Upper lobe of right lung (tissue), 1 donor: ENCODE measurements around the gene SFXN3. TPM values are rescaled to one million over a fixed set of nuclear protein-coding genes. Genes with fewer than 3 reads are reported as not detected.

Experiments
- ATAC-seq: fragments of 200-7000 bp; cut with Tn5 transposase; one replicate; pipeline ENCODE4 v1.9.1; 2020; ENCODE audit warnings: mild to moderate bottlenecking, moderate library complexity
- DNase-seq: peaks from one replicate; pipeline ENCODE4 v3.0.0-alpha.2; 2020
- H3K27ac ChIP-seq: fragments of 200-600 bp; one replicate; pipeline ENCODE4 v1.8.0; 2022
- H3K27me3 ChIP-seq: fragments of 200-600 bp; one replicate; pipeline ENCODE4 v1.8.0; 2022; ENCODE audit warnings: mild to moderate bottlenecking
- H3K36me3 ChIP-seq: fragments of 200-600 bp; one replicate; pipeline ENCODE4 v1.8.0; 2022
- H3K4me1 ChIP-seq: fragments of 200-600 bp; one replicate; pipeline ENCODE4 v1.8.0; 2022
- H3K4me3 ChIP-seq: fragments of 200-600 bp; one replicate; pipeline ENCODE4 v1.8.0; 2022; ENCODE audit warnings: mild to moderate bottlenecking
- H3K9me3 ChIP-seq: fragments of 200-600 bp; one replicate; pipeline ENCODE4 v1.8.0; 2022
- intact Hi-C: fragments of 100-400 bp; cut with DNase I; formaldehyde crosslinking; loops from one replicate; pipeline ENCODE4 v1.11.0; 2022
- total RNA-seq: library from RNA; stranded (reverse); fragmentation: NEBNext Ultra II Directional; extraction: Animal tissue kit (Norgen Biotek cat#: 25700); gene quantifications from one replicate; pipeline ENCODE4 v1.2.1, GENCODE V29; 2021
- TF ChIP-seq, protein P1 (sequence below): fragments of 200-600 bp; IDR thresholded peaks from one replicate; pipeline ENCODE4 v1.8.0; 2022; ENCODE audit warnings: antibody characterized with exemption
- donor health status: DM: no; HTN: yes; CAD: no; lungs with severe emphysema.

Gene SFXN3
- total RNA-seq, 1 donor from 2014 or later = 49.2 TPM

DNA sequence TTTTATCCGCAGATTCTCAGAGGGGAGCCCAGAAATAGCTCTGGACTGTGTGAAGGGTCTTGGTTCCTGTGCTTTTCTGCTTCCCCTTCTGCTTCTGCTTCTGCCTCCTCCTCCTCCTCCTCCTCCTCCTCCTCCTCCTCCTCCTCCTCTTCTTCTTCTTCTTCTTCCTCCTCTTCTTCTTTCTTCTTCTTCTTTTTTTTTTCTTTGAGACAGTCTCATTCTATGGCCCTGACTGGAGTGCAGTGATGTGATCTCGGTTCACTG, 11.7 kb upstream of the SFXN3 start:
- intact Hi-C loops = no loop called here
- ATAC-seq (no peak), DNase-seq (no peak)
- TF ChIP-seq, protein P1, sequence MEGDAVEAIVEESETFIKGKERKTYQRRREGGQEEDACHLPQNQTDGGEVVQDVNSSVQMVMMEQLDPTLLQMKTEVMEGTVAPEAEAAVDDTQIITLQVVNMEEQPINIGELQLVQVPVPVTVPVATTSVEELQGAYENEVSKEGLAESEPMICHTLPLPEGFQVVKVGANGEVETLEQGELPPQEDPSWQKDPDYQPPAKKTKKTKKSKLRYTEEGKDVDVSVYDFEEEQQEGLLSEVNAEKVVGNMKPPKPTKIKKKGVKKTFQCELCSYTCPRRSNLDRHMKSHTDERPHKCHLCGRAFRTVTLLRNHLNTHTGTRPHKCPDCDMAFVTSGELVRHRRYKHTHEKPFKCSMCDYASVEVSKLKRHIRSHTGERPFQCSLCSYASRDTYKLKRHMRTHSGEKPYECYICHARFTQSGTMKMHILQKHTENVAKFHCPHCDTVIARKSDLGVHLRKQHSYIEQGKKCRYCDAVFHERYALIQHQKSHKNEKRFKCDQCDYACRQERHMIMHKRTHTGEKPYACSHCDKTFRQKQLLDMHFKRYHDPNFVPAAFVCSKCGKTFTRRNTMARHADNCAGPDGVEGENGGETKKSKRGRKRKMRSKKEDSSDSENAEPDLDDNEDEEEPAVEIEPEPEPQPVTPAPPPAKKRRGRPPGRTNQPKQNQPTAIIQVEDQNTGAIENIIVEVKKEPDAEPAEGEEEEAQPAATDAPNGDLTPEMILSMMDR = no peak
- Histone ChIP-seq H3K4me3 (no peak overlapping the region), H3K4me1 (peaks cover 4% of the 10 kb centered on the region), H3K9me3 (no peaks in the 10 kb centered on the region), H3K36me3 (no peaks in the 10 kb centered on the region), H3K27me3 (peaks cover 17% of the 10 kb centered on the region), H3K27ac (no peak overlapping the region)

- intact Hi-C loops = no loop called here
Observed at GRCh38 chr10:101020427-101021075, 10.5 kb upstream of the SFXN3 start.

GRCh38 chr10:101021239-101021638, 9.8 kb upstream of the SFXN3 start:
- intact Hi-C loops = no loop called here
- DNase-seq (peak; percentile 57), ATAC-seq (no peak)
- no peak overlapping the region for H3K27ac ChIP-seq
- H3K27me3 ChIP-seq = peaks cover 17% of the 10 kb centered on the region
- H3K9me3 ChIP-seq = no peaks in the 10 kb centered on the region
- TF ChIP-seq, protein P1 = no peak
- H3K4me1 ChIP-seq = peaks cover 4% of the 10 kb centered on the region
- H3K4me3 ChIP-seq = no peak overlapping the region
- H3K36me3 ChIP-seq = no peaks in the 10 kb centered on the region

More at GRCh38 chr10:101020427-101021075, 10.5 kb upstream of the SFXN3 start:
- Histone ChIP-seq H3K9me3 (no peaks in the 10 kb centered on the region), H3K4me3 (no peak overlapping the region), H3K27ac (no peak overlapping the region), H3K27me3 (peaks cover 17% of the 10 kb centered on the region), H3K4me1 (peaks cover 4% of the 10 kb centered on the region), H3K36me3 (no peaks in the 10 kb centered on the region)
- TF ChIP-seq, protein P1 = no peak
- no peak for ATAC-seq
- no peak for DNase-seq

DNA sequence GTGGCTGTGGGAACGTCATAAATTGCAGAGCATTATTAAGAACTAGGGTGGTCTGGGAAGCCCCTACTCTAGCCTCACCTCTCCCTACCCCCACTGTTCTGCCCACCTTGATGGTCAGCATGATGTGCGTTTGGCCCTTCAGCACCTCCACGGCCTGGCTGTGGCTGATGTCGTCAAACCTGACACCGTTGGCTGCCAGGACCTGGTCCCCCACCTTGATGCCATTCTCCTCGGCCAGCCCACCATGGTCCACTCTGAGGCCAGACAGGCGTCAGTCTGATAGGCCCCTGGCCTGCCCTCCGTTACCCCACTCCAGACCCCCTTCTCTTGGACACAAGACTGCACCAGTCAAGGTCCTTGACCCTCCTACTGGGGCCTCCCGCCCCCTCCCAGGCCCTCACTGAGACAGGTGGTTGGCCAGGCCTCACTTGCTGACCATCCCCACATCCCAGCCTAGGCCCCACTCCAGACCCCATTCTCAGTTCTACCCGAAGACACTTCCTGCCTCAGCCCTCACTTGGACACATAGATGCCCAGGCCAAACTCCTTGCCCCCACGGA, 9.3 kb upstream of the SFXN3 start:
- Histone ChIP-seq H3K36me3 (no peaks in the 10 kb centered on the region), H3K4me3 (no peak overlapping the region), H3K27me3 (peaks cover 16% of the 10 kb centered on the region), H3K4me1 (peaks cover 4% of the 10 kb centered on the region), H3K9me3 (no peaks in the 10 kb centered on the region), H3K27ac (no peak overlapping the region)
- intact Hi-C loops = no loop called here
- TF ChIP-seq, protein P1 = no peak
- DNase-seq (peak; percentile 57), ATAC-seq (no peak)

GRCh38 chr10:101022967-101023705, 7.9 kb upstream of the SFXN3 start:
- no peak for ATAC-seq

More at GRCh38 chr10:101022967-101023705, 7.9 kb upstream of the SFXN3 start:
- intact Hi-C loops = no loop called here
- Histone ChIP-seq H3K9me3 (no peaks in the 10 kb centered on the region), H3K27ac (no peak overlapping the region), H3K36me3 (no peaks in the 10 kb centered on the region), H3K4me3 (no peak overlapping the region), H3K27me3 (peaks cover 8% of the 10 kb centered on the region), H3K4me1 (peaks cover 4% of the 10 kb centered on the region)
- TF ChIP-seq, protein P1 = no peak
- no peak for DNase-seq
